ENCODE measurements around the gene TMEM132A.

Gene TMEM132A

DNA sequence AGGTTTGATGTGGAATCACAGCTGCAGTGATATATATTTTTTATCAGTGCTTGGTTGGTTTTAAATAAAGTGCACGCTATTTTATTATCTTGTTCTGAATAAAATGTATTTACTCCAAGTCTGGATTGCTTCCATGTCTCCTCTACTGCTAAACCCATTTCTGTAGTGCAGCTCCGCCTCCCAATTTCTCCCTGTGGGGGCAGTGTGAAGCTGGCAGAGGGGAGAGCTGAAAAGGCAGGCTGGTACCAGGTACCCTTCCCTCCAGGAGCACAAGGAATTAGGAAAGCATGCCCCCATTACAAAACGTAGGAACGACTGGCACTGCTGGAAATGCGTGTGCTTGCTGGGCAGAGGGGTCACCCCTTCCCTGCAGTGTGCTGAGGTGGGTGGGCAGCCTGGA lies 934 bp upstream of the TMEM132A start:
- no peak for DNase-seq (ENCODE audit: low read depth)
- H3K4me3 ChIP-seq (ENCODE audit: low read depth, low read length) = no peak overlapping the region

DNA sequence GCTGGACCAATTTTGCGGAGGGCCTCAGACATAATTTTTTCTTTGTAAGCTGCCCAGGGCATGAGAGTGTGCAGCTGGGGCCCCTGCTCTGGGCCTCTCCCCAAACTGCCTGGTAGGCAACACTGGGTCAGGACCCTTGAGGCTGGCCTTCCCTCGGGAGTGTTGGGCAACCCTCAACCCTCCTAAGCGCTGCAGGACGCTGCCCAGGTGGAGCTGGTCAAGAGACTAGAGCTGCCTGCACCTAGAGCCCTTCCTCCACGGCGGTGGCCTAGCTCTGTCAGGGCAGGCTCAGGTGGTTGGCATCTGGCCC lies 505 bp upstream of the TMEM132A start:
- DNase-seq (ENCODE audit: low read depth) = no peak
- no peak overlapping the region for H3K4me3 ChIP-seq (ENCODE audit: low read depth, low read length)
- TF ChIP-seq CTCF (conservative IDR thresholded peaks at IDR 0.05; ENCODE audit: low read depth, low read length) = no peak

More for the DNA sequence above, 934 bp upstream of the TMEM132A start:
- no peak for TF ChIP-seq CTCF (conservative IDR thresholded peaks at IDR 0.05; ENCODE audit: low read depth, low read length)

- no peak for DNase-seq (ENCODE audit: low read depth)
- H3K4me3 ChIP-seq (ENCODE audit: low read depth, low read length) = peak overlapping the region; percentile 66
- TF ChIP-seq CTCF (conservative IDR thresholded peaks at IDR 0.05; ENCODE audit: low read depth, low read length) = no peak
These were observed 920 bp downstream of the TMEM132A start for GRCh38 chr11:60924906-60925853.

GRCh38 chr11:60925868-60926267 lies 1.6 kb downstream of the TMEM132A start:
- peak; percentile 35 for DNase-seq (ENCODE audit: low read depth)
- no peak for TF ChIP-seq CTCF (conservative IDR thresholded peaks at IDR 0.05; ENCODE audit: low read depth, low read length)
- no peak overlapping the region for H3K4me3 ChIP-seq (ENCODE audit: low read depth, low read length)

DNA sequence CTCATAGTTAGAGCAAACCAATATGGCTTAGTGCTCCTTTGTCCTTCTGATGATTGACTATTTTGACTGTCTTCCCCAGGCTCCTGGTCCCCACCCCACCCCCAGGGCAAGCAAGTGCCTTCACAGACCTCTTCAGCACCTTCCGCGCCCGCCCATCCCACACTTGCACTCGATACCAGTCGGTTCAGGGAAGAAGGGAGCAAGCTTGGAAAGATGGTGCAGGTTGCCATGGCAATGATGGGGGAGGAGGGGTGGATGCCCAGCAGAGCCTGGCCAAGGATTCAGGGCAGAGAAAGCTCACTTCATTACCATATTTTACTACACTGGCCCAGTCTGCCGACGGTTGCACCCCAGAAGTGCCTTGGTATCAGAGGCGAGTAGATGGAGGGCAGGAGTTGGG lies 2.2 kb downstream of the TMEM132A start:
- no peak for DNase-seq (ENCODE audit: low read depth)

DNA sequence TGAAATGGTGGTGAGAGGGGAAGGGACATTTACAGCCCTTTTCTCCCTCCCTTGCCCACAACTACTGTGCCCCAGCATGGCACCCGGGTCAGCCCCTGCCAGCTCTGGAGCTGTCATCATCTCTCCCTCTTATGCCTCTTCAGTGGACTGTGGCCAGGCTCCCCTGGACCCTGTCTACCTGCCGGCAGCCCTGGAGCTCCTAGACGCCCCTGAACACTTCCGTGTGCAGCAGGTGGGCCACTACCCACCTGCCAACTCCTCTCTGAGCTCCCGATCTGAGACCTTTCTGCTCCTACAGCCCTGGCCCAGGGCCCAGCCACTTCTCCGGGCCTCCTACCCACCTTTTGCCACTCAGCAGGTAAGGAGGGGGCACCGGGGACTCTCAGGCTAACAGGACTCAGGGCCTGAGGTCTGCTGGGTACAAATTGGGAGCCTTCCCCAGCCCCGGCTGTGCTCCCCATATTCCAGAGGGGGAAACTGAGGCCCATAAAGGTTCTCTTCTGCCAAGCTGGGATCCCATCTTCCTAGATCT lies 2.9 kb downstream of the TMEM132A start:
- DNase-seq (ENCODE audit: low read depth) = no peak
- no peak for TF ChIP-seq CTCF (conservative IDR thresholded peaks at IDR 0.05; ENCODE audit: low read depth, low read length)
- H3K4me3 ChIP-seq (ENCODE audit: low read depth, low read length) = no peak overlapping the region

More for the DNA sequence above, 2.2 kb downstream of the TMEM132A start:
- TF ChIP-seq CTCF (conservative IDR thresholded peaks at IDR 0.05; ENCODE audit: low read depth, low read length) = no peak
- H3K4me3 ChIP-seq (ENCODE audit: low read depth, low read length) = no peak overlapping the region

GRCh38 chr11:60927600-60927999 lies 3.3 kb downstream of the TMEM132A start:
- H3K4me3 ChIP-seq (ENCODE audit: low read depth, low read length) = no peak overlapping the region
- no peak for TF ChIP-seq CTCF (conservative IDR thresholded peaks at IDR 0.05; ENCODE audit: low read depth, low read length)
- DNase-seq (ENCODE audit: low read depth) = no peak

All from choroid plexus epithelial cell (primary cell).